Activated CD4-positive, CD25-positive, alpha-beta regulatory T cell treated with anti-CD3 and anti-CD28 coated beads, Interleukin-2, amount 50 U/mL, for 16 hours (primary cell): ENCODE results near the gene GRM2.
"Not testable (repeated sequence)": the region's sequence is repeated elsewhere in the genome, so short reads cannot be mapped to it uniquely, and the experiment has no call there.

Source experiments
- DNase-seq: peaks from one replicate; pipeline ENCODE4 v3.0.0-alpha.2; 2020; ENCODE audit warnings: low read depth, low spot score

GRM2 gene

GRCh38 chr3:51722362-51722761 is 15.5 kb downstream of the GRM2 start:
- DNase-seq = no peak

GRCh38 chr3:51727500-51727899 is 20.6 kb downstream of the GRM2 start:
- DNase-seq = no peak

- DNase-seq = no peak
Observed at GRCh38 chr3:51729042-51729633, 22.3 kb downstream of the GRM2 start.

- DNase-seq = no peak
Observed at GRCh38 chr3:51733859-51734571, 27.1 kb downstream of the GRM2 start.

GRCh38 chr3:51734572-51734907 is 27.7 kb downstream of the GRM2 start:
- DNase-seq = no peak

- no peak for DNase-seq
Observed at GRCh38 chr3:51735039-51735438, 28.2 kb downstream of the GRM2 start.

GRCh38 chr3:51735950-51736349 is 29.1 kb downstream of the GRM2 start:
- no peak for DNase-seq

- DNase-seq = no peak
Observed at GRCh38 chr3:51739110-51739509, 32.2 kb downstream of the GRM2 start.

GRCh38 chr3:51742320-51742719 is 35.5 kb downstream of the GRM2 start:
- DNase-seq = not testable (repeated sequence)

- DNase-seq = not testable (repeated sequence)
Observed at GRCh38 chr3:51742978-51743377, 36.1 kb downstream of the GRM2 start.

GRCh38 chr3:51747840-51748239 is 41.0 kb downstream of the GRM2 start:
- no peak for DNase-seq

- no peak for DNase-seq
Observed at GRCh38 chr3:51748327-51748726, 41.5 kb downstream of the GRM2 start.

GRCh38 chr3:51750878-51751277 is 44.0 kb downstream of the GRM2 start:
- DNase-seq = no peak

GRCh38 chr3:51751287-51751686 is 44.4 kb downstream of the GRM2 start:
- DNase-seq = no peak

- not testable (repeated sequence) for DNase-seq
Observed at GRCh38 chr3:51753763-51754750, 47.2 kb downstream of the GRM2 start.

GRCh38 chr3:51759203-51759602 is 52.3 kb downstream of the GRM2 start:
- no peak for DNase-seq
